NCI-H345 (cell line): ENCODE measurements around the gene CTNND2.

Source experiments
- DNase-seq: peaks from one replicate; lab custom pipeline; 2025; lab: John Stamatoyannopoulos, UW

CTNND2 gene

GRCh38 chr5:11522796-11523195, 381.4 kb downstream of the CTNND2 start:
- DNase-seq, result no peak

- no peak for DNase-seq
Measured at GRCh38 chr5:11520241-11520930, 383.9 kb downstream of the CTNND2 start.

- DNase-seq, result no peak
Measured at GRCh38 chr5:11519236-11519635, 385.0 kb downstream of the CTNND2 start.

- no peak for DNase-seq
Measured at GRCh38 chr5:11518676-11519075, 385.6 kb downstream of the CTNND2 start.

GRCh38 chr5:11514705-11515432, 389.4 kb downstream of the CTNND2 start:
- DNase-seq, result no peak

- no peak for DNase-seq
Measured at GRCh38 chr5:11511878-11512277, 392.4 kb downstream of the CTNND2 start.

- no peak for DNase-seq
Measured at GRCh38 chr5:11510889-11511288, 393.4 kb downstream of the CTNND2 start.

- no peak for DNase-seq
Measured at GRCh38 chr5:11509793-11510192, 394.5 kb downstream of the CTNND2 start.

- DNase-seq, result no peak
Measured at GRCh38 chr5:11507156-11507910, 396.9 kb downstream of the CTNND2 start.

- DNase-seq, result no peak
Measured at GRCh38 chr5:11504886-11505193, 399.4 kb downstream of the CTNND2 start.

- no peak for DNase-seq
Measured at GRCh38 chr5:11504065-11504885, 400.0 kb downstream of the CTNND2 start.

- no peak for DNase-seq
Measured at GRCh38 chr5:11502783-11503182, 401.5 kb downstream of the CTNND2 start.

GRCh38 chr5:11497651-11498050, 406.6 kb downstream of the CTNND2 start:
- DNase-seq, result no peak

GRCh38 chr5:11496137-11496719, 408.0 kb downstream of the CTNND2 start:
- DNase-seq, result no peak

GRCh38 chr5:11494340-11494739, 409.9 kb downstream of the CTNND2 start:
- no peak for DNase-seq

- no peak for DNase-seq
Measured at GRCh38 chr5:11491404-11492075, 412.7 kb downstream of the CTNND2 start.

- DNase-seq, result no peak
Measured at GRCh38 chr5:11483630-11484029, 420.6 kb downstream of the CTNND2 start.

- DNase-seq, result no peak
Measured at GRCh38 chr5:11482011-11482410, 422.2 kb downstream of the CTNND2 start.

GRCh38 chr5:11477786-11478185, 426.5 kb downstream of the CTNND2 start:
- DNase-seq, result no peak

GRCh38 chr5:11476866-11477265, 427.4 kb downstream of the CTNND2 start:
- DNase-seq, result no peak

- DNase-seq, result no peak
Measured at GRCh38 chr5:11468334-11469039, 435.8 kb downstream of the CTNND2 start.
